ENCODE results near the gene MTARC2.

DNA sequence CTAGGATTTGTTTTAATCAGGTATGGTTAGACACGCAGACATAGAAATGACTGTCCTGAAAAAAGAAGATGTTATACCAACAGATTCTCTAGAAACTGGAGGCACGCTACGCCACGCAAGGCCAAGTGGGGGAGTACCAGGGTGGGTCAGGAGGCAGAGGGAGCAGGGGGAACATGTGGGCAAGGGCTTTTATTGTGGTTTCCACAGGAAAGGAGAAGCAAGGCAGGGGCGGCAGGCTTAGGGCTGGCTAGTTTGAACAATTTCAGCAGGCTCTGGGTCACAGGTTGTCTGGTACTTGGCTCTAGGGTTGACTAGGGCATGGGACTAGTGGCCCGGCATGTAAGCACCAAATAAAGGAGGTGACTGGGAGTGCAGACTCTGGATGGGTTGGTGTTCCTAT, 7.2 kb downstream of the MTARC2 start:
- TF ChIP-seq EZH2 (IDR thresholded peaks at IDR 0.05) (no peak), CTCF (IDR thresholded peaks at IDR 0.05) (no peak)
